Epithelial cell of proximal tubule (primary cell): ENCODE measurements around the gene MRPL4. TPM values are rescaled to one million over a fixed set of nuclear protein-coding genes. Genes with fewer than 3 reads are reported as not detected.

Experiments used
- DNase-seq: peaks from one replicate; pipeline ENCODE4 v3.0.0-alpha.2; 2011; ENCODE audit warnings: low read depth
- H3K4me3 ChIP-seq: 2 replicates; pipeline ENCODE4 v1.5.1; 2011; ENCODE audit warnings: low read depth, mild to moderate bottlenecking, low read length
- total RNA-seq: library from RNA; depleted of rRNA; stranded (reverse); fragments of >200 nt; gene quantifications from 2 replicates; pipeline ENCODE4 v1.2.3, GENCODE V29; 2015
- TF ChIP-seq, protein P1 (sequence below): conservative IDR thresholded peaks from 2 replicates; pipeline ENCODE4 v1.5.1; 2012; ENCODE audit warnings: low read depth, mild to moderate bottlenecking, low read length

Gene MRPL4
- total RNA-seq, 1 donor from 2014 or later, result 104 TPM

DNA sequence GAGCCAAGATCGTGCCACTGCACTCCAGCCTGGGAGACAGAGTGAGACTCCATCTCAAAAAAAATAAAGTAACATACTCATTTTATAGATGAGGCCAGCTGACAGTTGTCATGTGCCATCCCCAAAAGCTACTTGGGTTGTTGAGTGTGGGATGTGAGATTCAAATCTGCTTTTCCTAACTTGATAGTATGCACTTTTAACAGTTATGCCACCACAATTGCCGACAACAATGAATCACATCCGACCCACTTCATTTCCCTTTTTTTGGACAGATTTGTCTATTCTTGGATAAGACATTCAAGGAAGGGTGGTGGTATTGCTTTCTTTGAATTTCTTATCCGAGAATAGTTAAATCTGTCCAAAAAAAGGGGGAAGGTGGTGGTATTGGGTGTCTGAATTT, 41.0 kb upstream of the MRPL4 start:
- no peak overlapping the region for H3K4me3 ChIP-seq
- TF ChIP-seq, protein P1, sequence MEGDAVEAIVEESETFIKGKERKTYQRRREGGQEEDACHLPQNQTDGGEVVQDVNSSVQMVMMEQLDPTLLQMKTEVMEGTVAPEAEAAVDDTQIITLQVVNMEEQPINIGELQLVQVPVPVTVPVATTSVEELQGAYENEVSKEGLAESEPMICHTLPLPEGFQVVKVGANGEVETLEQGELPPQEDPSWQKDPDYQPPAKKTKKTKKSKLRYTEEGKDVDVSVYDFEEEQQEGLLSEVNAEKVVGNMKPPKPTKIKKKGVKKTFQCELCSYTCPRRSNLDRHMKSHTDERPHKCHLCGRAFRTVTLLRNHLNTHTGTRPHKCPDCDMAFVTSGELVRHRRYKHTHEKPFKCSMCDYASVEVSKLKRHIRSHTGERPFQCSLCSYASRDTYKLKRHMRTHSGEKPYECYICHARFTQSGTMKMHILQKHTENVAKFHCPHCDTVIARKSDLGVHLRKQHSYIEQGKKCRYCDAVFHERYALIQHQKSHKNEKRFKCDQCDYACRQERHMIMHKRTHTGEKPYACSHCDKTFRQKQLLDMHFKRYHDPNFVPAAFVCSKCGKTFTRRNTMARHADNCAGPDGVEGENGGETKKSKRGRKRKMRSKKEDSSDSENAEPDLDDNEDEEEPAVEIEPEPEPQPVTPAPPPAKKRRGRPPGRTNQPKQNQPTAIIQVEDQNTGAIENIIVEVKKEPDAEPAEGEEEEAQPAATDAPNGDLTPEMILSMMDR, result no peak
- no peak for DNase-seq

DNA sequence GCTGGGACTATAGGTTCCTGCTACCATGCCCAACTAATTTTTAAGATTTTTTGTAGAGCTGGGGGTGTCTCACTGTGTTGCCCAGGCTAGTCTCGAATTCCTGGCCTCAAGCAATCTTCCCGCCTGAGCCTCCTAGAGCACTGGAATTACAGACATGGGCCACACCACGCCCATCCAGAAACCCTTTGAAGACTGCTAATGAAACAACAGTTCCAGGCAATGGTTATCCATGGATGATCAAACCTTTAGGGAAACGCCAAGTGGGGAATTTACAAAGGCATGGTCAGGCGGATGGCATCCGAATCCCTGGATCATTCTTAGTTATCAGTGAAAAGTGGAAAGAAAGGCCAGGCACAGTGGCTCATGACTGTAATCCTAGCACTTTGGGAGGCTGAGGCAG, 40.3 kb upstream of the MRPL4 start:
- no peak for DNase-seq
- H3K4me3 ChIP-seq, result no peak overlapping the region
- TF ChIP-seq, protein P1, result no peak

DNA sequence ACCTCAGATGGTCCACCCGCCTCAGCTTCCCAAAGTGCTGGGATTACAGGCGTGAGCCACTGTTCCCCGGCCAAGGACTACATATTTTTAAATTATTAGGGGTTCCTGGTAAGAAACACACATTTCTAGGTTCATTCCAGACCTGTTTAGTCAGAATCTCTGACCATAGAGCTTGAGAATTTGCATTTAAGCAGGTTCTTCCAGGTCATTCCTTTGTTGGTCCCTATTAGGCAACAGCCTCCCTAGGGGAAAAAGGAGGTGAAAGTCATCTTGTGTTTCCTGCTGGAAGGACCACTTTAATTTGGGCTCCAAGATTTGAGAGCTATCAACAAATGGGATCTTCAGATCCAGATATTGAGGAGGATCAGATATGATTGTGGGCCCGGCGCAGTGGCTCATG, 37.2 kb upstream of the MRPL4 start:
- H3K4me3 ChIP-seq, result no peak overlapping the region
- no peak for DNase-seq
- TF ChIP-seq, protein P1, result no peak

DNA sequence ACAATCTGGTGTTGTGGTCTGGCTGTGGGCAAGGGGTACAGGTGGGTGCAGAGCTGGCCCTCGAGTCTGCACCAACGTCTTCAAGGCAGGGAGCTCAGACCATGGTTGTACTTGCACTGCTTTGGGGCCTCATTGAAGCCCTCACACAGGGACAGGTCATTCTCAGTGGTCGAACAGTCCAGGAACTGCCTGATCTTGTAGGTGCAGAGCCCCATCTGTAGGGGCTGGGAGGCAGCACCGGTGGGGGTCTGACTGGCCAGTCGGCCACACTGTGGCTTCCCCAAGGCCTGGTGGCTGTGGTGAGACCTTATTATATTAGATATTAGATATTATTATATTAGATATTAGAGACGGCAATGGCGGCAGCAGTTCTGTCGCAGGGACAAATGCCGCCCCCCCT, 34.9 kb upstream of the MRPL4 start:
- TF ChIP-seq, protein P1, result no peak
- H3K4me3 ChIP-seq, result no peak overlapping the region
- no peak for DNase-seq

DNA sequence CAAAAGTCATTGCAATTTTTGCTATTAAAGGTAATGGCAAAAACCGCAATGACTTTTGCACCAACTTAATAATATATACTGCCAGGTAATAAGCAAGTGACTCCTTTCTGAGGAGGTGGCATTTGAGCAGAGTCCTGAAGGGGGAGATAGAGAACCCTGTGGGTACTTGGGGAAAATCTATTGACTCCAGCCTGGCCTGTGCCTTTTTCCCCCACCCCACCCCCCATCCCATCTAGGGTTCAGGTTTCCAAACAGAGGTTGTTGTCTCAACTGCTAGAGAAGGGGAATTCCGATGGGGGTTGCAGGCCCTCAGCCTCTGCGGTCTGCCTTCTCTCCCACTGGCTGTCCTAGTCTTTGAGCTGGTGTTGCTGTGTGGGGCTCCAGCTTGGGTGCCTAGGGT, 32.3 kb upstream of the MRPL4 start:
- no peak for DNase-seq
- TF ChIP-seq, protein P1, result peak; percentile 40
- H3K4me3 ChIP-seq, result no peak overlapping the region

DNA sequence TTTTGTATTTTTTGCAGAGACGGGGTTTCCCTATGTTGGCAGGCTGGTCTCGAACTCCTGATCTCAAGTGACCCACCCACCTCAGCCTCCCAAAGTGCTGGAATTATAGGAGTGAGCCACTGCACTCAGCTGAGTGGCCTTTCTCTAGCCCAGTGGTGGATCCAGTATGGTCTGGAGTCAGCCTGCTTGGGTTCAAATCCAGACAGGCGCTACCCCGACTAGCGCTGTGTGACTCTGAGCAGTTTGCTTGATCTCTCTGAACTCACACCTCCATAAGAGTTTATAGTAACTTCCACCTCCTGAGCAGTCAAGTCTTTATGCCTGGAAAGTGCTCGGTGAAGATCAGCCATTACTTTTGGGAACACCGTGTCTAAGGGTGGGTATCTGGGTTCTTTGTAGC, 31.3 kb upstream of the MRPL4 start:
- no peak for DNase-seq
- no peak overlapping the region for H3K4me3 ChIP-seq
- TF ChIP-seq, protein P1, result no peak

DNA sequence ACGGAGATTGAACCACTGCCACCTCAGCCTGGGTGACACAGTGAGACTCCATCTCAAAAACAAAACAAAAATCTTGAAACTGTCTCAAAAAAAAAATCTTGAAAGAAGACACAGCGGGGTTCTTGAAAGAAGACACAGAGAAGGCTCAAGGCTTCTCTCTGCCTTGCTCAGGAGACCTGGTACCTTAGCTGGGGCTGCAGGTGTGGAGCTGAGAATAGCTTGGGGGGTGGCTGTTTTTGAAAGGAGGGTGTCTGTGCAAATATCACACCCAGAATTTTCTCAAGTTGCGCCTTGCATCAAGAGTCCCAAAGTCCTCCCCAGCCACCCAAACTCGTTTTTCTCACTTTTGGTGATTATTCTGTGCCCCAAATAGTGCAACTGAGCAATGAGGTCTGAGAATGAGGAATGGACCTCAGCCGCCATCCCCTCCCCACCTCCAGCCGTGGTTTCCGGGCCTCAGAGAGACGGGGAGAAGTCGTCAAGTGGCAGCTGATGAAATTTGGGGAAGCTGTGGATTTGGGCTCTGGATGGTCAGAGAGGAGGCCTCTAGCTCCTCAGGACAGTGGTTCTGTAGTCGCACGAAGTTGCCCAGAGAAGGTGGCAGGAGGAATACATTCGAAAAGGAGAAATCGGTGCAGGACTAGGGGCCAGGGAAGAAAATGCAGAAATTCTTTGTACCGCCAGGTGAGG, 29.7 kb upstream of the MRPL4 start:
- DNase-seq, result no peak
- H3K4me3 ChIP-seq, result no peak overlapping the region
- TF ChIP-seq, protein P1, result no peak
